HG03025 (cell line): Measurements from ENCODE around the gene CHRNA5.

Experiments used
- ATAC-seq: cut with Tn5 transposase; IDR thresholded peaks from one replicate; pipeline ENCODE4 v1.9.1; 2021; ENCODE audit warnings: mild to moderate bottlenecking, moderate library complexity; ENCODE audit not compliant: unreplicated experiment, low FRiP score

The CHRNA5 gene

DNA sequence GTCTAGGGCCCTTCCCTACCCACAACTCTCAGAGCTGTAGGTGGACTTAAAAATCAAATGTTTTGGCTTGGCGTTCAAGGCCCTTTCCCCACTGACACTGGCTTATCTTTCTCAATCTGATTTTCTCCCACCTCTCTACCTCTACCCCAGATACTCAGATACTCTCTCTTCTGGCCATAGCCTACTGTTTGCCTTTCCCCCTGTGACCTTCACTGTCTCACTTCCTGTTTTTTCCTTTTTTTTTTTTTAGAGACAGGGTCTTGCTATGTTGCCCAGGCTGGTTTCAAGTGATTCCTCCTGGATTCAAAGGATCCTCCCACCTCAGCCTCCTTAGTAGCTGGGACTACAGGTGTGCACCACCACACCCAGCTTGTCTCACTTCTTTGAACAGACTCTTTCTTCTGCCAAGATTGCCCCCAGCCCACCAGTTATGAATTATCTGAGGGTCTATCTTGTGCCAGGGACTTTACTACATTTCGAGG, 71.1 kb downstream of the CHRNA5 start:
- ATAC-seq: no peak

DNA sequence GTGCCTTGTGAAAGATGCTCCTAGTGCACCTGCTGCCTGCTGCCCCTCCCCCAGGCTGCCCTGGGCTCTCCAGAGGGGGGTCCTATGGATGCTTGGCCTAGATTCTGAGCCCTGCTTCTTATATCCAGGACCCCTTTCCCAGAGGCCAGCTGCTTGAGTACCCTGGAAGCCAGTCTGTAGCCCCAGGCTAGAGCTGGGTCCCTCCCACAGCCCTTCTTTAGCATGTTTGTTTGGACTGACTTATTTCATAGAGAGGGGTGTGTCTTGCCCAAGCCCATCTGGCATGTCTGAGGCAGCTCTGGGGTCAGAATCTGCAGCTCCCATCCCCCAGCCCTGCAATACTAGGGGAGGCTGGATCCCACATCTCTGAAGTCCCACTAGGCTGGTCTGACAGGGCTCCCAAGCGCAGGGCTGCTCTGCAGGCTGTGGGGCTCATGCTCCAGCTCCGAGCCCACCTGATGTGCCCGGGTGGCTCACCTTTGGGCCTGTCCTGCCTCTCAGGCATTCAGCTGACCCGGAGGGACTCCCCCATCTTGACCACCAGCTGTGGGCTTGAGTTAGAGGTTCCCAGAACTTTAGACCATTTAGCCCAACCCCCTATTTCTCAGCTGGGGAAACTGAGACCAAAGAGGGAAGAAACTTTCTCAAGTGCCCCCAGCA, 72.6 kb downstream of the CHRNA5 start:
- ATAC-seq: no peak

DNA sequence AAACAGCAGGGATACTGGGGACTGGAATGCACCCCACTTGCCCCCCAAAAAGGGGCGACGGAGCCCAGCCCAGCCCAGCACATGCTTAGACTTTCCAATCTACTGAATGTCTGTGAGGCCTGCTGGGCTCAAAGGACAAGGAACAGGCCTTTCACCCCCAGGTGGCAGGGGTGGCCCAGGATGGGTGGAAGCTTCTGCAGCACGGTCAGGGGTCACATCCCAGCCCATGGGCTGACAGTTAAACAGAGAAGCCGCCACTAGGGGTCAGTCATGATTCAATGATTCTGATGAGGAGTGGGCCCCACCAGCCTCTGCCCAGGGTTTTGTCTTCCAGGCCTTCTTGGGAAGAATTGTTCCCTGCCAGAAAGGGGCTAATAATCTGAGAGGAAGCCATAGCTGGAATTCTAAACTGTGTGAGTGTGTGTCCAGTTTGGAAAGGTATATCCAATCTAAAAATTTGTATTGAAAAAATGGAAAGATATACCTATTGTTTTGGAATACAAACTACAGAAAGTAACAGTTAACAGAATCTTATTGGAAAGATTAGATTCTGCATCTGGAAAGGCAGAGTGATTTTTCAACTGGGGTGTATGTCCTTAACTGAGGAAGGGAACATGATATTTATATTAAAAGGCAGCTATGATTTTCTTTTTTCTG, 73.5 kb downstream of the CHRNA5 start:
- no peak for ATAC-seq

DNA sequence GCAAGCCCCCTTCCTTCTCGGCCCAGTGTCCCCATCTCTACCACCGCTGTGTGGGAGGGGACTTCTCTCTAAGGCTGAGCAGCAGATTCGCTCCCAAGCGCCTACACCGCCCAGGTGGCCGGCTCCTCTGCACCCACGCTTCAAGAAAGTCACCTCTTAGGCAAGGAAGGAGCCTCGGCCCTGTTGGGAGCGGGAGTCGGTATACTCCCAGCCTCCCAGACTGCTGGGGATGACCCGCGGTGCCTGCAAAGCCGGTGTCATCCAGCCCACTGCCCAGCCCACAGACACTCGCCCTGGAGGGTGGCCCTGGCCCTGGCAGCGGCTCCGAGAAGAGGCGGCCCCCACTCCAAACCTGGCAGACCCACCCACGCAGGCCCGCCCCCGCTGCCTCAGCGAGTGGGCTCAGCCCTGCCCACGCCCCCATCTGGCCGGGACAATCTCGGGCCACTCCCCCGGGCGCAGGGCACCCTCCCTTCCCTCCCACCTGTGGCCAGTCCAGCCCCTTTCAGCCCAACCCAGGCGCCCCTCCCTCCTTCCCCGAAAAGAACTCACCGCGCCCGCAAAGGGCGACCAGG, 75.3 kb downstream of the CHRNA5 start:
- no peak for ATAC-seq

DNA sequence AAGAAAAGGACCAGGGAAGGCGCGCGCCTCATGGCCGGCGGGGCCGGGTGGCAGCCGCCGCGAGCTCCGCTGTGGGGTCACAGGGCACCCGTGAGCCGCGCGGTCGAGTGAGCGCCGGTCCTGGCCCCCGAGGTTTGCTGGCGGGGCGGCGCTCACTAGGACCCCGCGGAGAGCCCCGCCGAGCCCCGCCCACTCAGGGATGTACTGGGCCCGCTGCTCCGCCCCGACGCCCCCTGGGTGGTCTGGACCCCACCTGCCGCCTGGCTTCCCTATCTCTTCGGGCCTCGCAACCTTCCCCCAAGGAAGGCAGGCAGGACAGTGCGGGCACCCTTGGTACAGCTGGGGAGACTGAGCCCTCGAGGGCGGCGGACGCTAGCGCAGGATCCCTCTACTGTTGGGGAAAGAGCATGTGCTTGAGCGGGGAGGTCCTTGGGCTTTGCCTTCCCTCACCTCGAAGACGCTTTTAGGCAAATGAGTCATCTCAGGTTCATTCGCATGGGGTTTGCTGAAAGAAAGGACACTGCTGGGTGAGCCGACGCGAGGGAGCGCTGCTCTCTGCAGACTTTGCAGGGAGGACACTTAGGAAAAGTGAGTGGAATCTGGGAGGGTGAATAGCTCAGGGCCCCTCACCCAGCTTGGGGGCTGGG, 75.9 kb downstream of the CHRNA5 start, which contains the start of gene CHRNB4:
Gene CHRNB4, minus strand, starts transcription at position 109 of the 647 bp plus-strand sequence. Its CDS starts 77 bp downstream, at position 32.
- ATAC-seq: no peak

DNA sequence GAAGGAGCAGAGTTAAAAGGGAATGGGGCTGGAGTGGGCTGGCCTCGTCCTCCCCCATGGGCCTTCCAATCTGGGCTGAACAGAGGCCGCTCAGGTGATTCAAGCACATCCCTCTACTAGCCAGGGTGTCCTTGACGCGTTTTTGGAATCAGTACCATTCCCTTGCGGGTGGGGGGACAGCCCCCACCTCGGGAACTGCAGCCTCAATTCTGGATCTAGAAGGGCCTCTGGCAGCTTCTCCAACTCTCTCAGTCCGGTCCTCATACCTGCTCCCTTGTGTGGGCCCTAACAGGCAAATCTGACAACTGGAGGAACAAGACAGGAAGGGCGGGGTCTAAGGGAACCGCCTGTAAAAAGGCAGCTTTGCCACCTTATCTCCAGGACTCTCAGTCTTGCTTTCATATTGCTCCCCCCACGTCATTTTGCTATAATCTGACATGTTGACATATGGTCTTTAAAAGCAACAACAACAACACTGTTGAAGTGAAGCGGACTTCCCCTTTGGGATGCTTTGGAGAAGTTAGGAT, 76.5 kb downstream of the CHRNA5 start:
- ATAC-seq: no peak

DNA sequence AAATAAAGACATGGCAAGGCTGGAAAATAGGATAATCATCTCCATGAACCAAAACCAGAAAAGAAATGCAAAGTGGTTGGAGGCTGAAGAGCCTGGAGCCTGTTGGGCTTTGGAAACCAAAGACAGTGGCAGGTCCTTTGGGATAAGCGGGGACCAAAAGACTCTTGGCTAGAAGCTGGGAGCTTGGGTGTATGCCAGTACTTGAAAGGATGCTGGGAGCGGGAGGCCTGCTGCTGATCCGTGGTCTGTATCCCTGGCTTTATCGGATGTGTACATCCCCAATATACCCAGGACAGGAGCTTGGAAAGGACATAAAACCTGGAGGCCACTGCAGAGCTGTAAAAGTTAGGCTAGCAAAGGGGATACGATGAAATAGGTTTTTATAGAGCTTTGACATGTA, 77.0 kb downstream of the CHRNA5 start:
- ATAC-seq: no peak
